Left renal cortex interstitium (tissue), 4 donors: ENCODE measurements around the gene NFKBIE. TPM values are rescaled to one million over a fixed set of nuclear protein-coding genes. Genes with fewer than 3 reads are reported as not detected.

Experiments
- DNase-seq, 4 donors: peaks; one replicate each; pipeline ENCODE4 v3.0.0-alpha.2; 2013; ENCODE audit warnings: low read depth in 4 of 4, low spot score in 2 of 4, missing footprints in 1 of 4
- polyA plus RNA-seq, 4 donors: library from polyadenylated mRNA; unstranded; fragments of 120-200 nt; gene quantifications; one replicate each; pipeline ENCODE4 v1.2.1, GENCODE V29; 2013; ENCODE audit not compliant: insufficient read length in 4 of 4

The NFKBIE gene
- polyA plus RNA-seq, 4 donors: 9.1 to 14.1 (median 11.1) TPM

DNA sequence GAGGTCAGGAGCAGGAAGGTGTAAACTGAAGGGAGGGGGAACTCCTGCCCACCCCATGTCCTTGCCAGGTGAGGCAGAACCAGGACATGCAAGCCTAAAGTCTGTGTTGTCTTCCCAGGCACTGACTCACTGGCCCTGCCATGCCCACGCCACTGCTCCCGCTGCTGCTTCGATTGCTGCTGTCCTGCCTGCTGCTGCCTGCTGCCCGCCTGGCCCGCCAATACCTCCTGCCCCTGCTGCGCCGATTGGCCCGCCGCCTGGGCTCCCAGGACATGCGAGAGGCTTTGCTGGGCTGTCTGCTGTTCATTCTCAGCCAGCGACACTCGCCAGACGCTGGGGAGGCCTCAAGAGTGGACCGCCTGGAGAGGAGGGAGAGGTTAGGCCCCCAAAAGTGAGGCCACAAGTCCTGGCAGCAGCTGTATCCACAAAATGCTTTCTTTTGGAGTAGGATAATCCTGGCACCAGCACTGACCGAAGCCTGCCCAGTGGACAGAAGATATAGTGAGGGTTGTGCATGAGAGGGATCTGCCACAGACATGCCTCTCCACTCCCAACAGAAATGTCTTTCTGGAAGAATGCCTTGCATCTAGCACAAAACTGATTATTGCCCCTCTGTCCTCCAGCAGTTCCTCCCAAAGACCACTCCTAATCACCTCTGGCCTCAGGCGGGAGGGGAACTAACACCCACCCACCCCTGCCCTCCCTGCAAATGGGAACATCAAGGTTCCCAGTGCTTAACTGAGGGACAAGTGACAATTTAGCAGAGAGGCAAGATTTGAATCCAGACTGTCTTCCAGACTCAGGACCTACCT, 47.8 kb downstream of the NFKBIE start:
- DNase-seq: no peak

GRCh38 chr6:44216677-44217331, 48.5 kb downstream of the NFKBIE start, which contains the start of gene MYMX:
MYMX (plus strand) TSS chr6:44216926; CDS start chr6:44217472, 546 bp downstream.
- DNase-seq: no peak

DNA sequence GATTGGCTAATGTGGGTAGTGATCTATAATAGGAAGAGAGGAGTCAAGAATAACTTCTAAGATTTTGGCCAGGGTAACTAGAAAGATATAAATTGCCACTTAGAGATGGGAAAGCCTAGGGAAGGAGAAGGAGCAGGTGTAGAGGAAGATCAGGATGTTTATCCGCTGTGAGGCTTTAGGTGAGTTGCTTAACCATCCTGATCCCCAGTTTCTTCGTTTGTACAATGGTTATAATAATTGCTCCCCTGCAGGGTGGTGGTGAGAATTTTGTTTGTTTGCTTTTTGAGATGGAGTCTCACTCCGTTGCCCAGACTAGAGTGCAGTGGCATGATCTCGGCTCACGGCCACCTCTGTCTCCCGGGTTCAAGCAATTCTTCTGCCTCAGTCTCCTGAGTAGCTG, 51.0 kb downstream of the NFKBIE start:
- DNase-seq: no peak

- no peak for DNase-seq
Observed at GRCh38 chr6:44211284-44211683, 54.1 kb downstream of the NFKBIE start.

Other genes starting within 250 kb of the NFKBIE start
- gene MRPL14, start 138.1 kb downstream of the NFKBIE start, polyA plus RNA-seq: 10 to 100 TPM; 37.1 to 60.1 (median 43.3) TPM
- 10 to 100 TPM; 28.7 to 42.4 (median 33.0) TPM for gene TMEM63B, start 138.0 kb downstream of the NFKBIE start, polyA plus RNA-seq
- gene CAPN11, start 106.7 kb downstream of the NFKBIE start, polyA plus RNA-seq: under 1 TPM in 3 of 4 donors, not detected in 1; 0.14 to 0.38 (median 0.16) TPM
- 1 to 10 TPM in 1 of 4 donors, under 1 TPM in 3; 0.38 to 1.0 (median 0.57) TPM for gene MYMX, start 48.6 kb downstream of the NFKBIE start, polyA plus RNA-seq
- gene SLC29A1, start 42.0 kb downstream of the NFKBIE start, polyA plus RNA-seq: 10 to 100 TPM; 34.1 to 37.4 (median 35.7) TPM
- gene HSP90AB1, start 18.4 kb downstream of the NFKBIE start, polyA plus RNA-seq: 1,000 to 10,000 TPM; 1,095 to 1,303 (median 1,164) TPM
- gene SLC35B2, start 8.0 kb downstream of the NFKBIE start, polyA plus RNA-seq: 10 to 100 TPM; 48.9 to 68.1 (median 58.1) TPM
- 1 to 10 TPM in 2 of 4 donors, under 1 TPM in 2; 0.41 to 1.4 (median 0.98) TPM for gene TMEM151B, start 4.9 kb upstream of the NFKBIE start, polyA plus RNA-seq
- gene AARS2, start 47.8 kb upstream of the NFKBIE start, polyA plus RNA-seq: 10 to 100 TPM; 12.2 to 23.5 (median 16.9) TPM
- not detected for gene SPATS1, start 77.1 kb upstream of the NFKBIE start, polyA plus RNA-seq
- gene CDC5L, start 122.2 kb upstream of the NFKBIE start, polyA plus RNA-seq: 10 to 100 TPM; 36.6 to 45.0 (median 40.7) TPM